OCI-LY7 (cell line): ENCODE results near the gene ANKRD13A.

Experiments
- CTCF ChIP-seq: fragments of 200-600 bp; sonication (generic); conservative IDR thresholded peaks from 2 replicates; pipeline ENCODE4 v1.5.1; 2014; ENCODE audit warnings: mild to moderate bottlenecking, antibody characterized with exemption, low read length, moderate library complexity, mixed read lengths
- EZH2phosphoT487 ChIP-seq: fragments of 200-600 bp; sonication (generic); IDR thresholded peaks from 2 replicates; pipeline ENCODE4 v1.6.1; 2018; ENCODE audit warnings: low read depth, borderline replicate concordance, mild to moderate bottlenecking, mixed run types, antibody characterized with exemption, low read length, moderate library complexity, mixed read lengths

- no peak for TF ChIP-seq CTCF
- TF ChIP-seq EZH2phosphoT487: no peak
Measured at GRCh38 chr12:110006115-110006514, 6.9 kb downstream of the ANKRD13A start.
